GM19452 (cell line): Measurements from ENCODE around the gene PCBP4.
A peak's percentile ranks its signal among the peaks of the same experiment; 100 is the strongest.

Source experiments
- ATAC-seq: cut with Tn5 transposase; IDR thresholded peaks from one replicate; pipeline ENCODE4 v1.9.1; 2021; ENCODE audit not compliant: unreplicated experiment

Gene PCBP4

DNA sequence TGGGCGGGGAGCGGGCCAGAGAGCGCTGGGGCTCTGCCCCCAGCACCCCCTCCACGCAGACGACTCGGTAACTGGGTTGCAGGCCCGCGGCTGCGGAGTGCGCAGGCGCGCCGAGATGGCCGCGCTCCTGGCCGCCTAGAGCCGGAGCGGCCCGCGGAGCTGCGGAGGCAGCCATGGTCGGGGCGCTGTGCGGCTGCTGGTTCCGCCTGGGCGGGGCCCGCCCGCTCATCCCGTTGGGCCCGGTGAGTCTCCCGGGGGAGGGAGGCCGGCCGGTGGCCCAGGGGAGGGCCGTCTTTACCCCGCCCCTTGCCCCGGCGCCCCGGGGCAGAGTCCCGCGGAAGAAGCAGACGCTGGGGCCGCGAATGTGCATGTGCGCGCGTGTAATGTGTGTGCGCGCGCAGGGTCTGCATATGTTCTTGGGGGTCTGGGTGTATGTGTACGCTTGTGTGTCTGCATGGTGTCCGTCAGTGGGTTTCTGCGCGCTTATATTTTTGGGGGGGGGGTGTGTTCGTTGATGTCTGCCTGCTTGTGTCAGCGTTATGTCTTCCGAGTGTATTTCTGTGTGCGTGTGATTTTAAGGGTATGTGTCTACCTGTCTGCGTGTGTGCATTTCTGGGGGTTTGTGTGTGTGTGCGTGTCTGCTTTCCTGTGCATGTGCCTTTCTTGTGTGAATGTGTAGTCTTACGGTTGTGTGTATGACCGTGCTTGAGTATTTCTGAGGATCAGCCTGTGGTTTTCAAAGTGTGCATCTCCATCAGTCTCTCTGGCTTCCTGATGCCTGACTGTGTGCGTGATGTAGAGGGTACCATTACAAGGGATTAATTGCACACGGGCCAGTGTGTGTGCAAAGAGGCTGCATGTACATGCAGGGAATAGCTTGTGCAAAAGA lies 8.0 kb upstream of the PCBP4 start, which contains the start of gene ABHD14A:
Gene ABHD14A (plus strand): TSS at position 102 of the 889 bp plus-strand sequence. CDS start 72 bp downstream, at position 174.
- ATAC-seq, result peak; percentile 64

DNA sequence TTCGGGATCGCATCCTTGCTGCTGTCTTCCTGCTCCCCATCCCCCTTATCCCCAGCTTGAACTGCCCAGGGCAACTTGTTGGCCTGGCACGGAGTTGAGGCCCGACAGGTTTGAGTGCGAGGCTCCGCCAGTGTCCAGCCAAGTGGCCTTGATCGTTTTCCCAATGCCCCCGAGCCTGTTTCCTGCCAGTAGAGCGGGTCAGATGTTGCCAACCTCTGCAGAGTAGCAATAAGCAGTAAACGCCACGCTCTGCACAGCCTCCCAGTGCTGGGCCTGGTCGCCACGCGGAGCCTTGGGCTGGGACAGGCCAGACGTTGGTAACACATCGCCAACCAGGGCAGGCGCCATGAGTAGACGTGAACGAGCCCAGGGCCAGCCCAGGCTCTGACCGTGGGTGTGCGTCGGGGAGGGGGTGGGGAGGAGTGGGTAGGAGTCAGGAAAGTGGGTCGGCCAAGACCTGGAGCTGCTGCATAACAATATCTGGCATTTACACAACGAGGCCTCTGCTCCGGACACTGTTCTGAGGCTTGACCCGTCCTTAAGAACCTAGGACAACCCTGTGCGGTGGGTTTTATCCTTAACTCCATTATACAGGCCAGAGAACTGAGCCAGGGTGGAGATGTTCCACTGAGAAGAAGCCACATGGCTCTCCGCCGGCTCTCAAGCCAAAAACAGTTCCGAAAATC lies 7.2 kb upstream of the PCBP4 start:
- ATAC-seq, result no peak

DNA sequence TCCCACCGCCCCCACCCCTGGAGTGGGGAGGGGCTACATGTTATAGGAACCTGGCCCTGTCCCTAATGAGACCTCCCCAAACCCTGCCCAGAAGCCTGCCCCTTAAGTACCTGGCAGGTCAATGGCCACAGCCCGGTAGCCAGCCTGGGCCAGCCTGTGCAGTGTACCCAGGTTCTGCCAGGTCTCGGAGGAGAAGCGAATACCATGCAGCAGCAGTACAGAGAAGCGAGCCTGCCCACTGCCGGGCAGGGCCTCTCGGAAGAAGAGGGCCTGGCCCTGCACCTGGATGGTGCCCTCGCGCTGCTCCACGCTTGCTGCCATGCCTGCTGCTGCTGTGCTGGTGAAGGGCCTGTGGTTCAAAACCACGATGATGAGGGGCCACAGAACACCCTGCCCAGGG lies 4.1 kb upstream of the PCBP4 start:
- ATAC-seq, result no peak

DNA sequence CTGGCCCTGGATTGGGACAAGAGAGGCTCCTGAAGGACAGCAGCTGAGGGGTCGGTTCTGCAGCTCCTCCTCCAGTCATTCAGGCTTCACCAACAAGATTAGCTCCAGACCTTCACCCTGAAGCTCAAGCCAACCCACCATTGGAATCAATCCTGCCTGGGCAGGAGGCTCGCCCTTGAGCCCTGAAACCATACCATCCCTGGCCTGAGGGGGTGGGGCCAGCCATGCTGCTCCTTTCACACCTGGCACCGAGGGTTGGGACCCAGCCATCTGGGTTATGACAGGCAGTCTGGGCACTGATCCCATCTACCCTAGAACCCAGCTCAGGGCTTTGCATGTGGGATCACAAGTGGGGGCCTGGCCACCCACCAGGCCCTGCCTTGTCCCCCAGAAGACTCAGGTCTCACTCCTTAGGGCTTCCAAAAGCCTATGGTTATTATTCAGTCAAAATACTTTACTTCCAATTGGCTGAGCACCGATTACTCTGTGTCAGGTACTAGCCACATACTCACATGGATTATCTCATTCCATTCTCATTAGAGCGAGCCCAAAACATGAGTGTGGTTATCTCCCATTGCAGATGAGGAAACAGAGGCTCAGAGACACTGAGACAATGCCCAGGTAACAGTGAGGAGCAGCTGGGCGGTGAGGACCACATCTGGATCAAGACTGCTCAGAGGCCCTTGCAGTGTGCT lies 3.5 kb upstream of the PCBP4 start:
- no peak for ATAC-seq

DNA sequence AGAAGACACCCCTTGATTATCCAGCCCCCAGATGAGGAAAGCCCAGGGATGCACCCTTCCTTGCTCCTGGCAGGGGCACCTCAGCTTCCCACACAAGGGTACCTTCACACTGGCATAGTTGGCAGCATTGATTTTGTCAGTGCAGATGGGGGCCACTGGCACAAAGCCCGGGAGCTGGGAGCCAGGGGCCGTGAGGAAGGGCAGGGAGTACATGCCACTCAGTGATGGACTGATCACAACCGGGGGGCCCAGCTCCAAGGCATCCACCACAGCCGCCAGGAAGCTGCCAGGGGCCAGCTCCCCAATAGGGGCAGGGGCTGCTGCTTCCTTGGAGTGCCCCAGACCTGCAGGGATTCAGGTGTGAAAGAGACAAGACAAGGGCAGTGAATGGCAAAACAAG lies 2.6 kb upstream of the PCBP4 start:
- ATAC-seq, result no peak

DNA sequence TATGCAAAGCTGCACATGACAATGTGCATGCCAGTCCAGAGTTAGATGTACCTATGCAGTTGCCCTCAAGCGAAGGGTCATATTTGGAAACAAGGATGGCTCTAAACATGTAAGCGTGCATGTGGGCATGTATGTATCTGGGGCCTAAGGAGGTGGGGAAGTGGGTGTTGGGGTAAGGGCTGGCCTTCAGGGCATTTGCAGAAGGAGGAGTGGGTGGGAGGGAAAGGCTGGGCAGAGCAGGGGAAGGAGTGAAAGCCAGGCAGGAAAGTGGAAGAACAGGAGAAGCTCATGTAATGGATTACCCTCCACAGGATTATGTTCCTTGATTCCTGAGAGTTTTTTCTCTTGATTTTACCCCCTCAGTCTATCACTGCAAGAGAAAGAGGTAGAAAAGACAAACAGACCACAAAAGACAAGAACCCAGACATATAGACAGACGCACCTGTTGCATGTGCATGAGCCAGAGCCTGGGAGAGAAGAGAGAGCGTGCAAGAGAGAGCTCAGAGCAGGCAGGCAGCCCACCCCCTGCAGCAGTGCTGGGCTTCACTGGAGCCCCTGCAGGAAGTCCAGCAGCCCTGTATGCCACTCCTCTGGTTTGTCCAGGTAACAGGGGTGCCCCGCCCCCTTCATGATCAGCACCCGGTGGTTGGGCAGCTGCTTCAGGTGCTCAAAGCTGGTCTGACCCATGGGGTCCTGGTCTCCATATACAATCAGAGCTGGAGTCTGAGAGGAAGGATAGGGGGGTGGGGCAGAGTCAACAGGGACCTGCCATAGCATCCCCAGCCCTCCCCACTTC lies 1.8 kb upstream of the PCBP4 start:
- no peak for ATAC-seq

DNA sequence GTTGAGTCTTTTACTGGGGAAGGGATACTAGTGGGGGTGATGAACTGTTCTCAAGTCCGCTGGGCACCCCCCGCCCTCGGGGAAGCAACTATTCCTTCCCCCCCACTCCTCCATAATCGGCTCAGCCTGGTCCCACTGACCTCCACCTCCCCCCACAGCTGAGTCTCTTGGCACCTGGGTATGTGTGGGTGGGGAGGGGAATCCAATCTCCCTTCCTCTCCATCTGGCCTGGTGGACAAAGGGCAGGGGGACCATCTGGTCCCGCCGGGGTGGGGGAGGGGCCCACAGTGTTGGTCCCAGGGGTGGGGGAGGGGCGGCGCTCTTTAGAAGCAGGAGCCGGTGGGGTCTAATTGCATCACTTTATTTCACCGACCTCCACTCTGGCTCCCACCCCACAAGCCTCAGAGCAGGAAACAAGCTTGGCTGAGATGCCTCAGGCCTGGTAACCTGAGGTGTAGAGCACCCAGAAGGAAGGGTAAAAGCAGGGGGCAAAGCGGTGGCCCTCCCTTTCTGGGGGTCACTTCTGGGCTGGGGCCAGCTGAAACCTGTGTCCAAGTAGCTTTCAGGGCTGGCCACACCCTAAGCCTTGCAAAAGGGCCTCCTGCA lies 1.0 kb upstream of the PCBP4 start:
- ATAC-seq, result no peak

DNA sequence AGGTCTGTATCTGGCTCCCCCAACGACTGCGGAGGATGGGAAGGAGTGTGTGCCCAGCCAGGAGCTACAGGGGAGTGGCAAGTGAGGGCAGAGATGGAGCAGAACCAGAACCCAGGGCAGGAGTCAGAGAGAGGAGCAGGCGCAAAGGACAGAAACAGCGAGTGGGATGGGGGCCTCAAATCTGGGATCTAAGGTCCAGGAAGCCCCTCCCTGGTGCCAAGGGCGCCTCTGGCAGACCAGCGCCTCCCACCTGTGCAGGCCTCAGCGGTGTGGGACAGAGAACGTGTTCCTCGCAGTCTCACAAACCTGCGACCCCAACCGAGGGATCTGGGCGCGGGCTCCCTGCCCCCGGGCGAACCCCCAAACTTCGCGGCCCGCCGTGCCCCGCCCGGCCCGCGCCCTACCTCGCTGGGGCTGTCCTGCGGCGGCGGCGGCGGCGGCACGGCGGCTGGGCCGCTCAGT lies 301 bp downstream of the PCBP4 start:
- ATAC-seq, result no peak

DNA sequence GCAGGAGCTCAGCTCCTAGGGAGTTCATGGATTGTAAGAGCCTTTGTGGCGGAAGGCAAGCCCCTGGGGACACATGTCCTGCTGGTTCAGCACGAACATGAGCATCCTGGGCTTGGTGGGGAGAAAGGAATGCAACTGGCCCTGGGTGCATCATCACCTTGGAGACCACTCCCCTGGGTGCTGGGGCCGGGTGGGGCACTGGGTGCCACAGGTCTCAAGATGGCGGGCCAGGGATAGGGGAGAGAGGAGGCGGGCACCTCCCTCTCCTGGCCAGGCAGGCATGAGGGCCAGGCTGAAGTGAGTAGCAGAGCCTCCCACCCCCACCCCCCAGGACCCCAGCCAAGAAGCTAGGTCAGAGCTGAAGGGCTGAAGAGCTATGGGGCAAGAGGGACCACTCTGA lies 768 bp downstream of the PCBP4 start:
- no peak for ATAC-seq

DNA sequence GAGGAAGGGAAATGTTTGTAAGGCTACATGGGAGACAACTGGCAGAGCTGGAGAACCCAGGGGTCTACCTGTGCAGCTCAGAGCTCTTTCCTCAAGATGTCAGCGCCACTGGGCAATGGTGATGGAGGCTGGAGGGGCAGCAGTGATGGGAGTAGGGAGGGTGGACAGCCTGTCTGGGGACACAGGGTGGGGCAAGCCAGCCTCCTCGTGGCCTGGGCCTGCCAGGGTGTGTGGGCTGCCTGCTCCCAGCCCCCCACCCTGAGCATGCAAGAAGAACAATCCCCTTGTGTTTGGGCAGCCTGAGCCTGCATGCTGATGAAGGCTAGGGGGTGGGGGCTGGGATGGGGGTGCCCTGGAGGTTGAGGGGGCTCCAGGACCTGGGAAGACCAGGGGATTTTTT lies 1.2 kb downstream of the PCBP4 start:
- ATAC-seq, result no peak

DNA sequence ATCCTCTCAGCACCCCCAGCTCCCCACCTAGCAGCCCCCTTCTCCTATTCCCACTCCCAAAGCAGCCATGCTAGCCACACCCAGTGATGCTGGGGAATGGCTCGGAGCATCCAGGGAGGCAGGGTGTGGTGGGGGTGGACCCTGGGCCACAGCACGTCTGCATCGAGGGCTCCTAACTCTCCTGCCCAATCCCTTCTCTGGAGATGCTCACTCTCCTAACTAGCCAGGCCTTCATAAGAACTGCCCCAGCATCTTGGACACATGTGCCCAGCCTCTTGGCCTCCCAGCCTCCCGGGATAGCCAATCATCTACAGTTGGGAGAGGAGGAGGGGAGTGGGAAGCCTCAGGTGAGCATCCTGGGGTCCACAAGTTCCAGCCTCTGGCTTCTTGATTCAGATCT lies 2.7 kb downstream of the PCBP4 start:
- ATAC-seq, result no peak

DNA sequence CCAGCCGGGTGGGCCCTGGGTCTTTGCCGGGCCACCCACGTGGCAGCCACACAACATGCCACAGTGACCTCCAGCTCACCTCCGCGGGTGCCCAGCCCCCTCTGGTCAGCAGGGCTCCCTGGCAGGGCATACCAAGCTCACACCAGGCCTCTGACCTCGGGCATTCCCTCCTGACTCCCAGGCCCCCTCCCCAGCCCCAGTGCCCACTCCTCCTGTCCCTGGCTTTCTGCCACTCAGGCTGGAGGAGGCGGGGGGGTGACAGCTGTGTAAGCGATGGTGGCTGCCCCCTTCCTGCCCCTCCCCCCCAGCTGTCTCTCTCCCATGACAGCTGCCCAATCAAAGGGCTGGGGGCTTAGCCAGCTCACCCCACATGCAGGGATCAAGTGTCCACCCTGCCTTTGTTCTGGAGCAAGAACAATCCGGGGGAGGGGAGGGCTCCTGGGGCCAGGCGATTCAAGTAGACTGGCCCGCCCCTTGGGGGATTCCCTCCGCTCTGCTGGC lies 3.3 kb downstream of the PCBP4 start:
- no peak for ATAC-seq

DNA sequence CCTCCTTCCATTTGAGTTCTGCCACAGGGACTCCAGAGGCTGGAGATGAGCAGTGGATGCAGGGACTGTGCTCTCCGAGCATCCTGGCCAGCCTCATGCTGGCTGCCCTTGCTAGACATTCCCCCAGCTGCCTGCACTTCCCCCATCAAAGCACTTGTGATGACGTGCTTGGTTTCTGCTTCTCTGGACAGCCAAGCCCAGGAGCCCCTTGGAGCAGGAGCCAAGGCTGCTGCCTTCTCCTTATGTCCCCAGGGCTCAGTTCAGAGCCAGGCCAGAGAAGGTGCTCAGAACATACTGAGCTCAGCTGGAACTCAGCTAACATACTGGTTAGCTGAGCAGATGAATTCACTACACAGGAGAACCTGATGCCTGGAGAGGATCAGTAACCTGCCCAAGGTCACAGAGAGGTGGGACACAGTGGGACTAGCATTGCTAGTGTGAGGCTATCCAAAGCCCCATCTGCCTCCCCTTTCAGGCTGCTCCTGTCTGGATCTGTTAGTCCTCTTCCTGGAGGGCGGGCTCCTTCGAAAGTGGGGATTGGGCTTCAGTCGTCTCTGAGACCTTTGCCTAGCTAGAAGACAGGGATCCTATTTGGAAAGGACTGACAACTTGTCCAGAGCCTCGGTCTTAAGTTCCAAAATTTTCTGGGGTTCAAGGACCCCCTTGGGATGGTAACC lies 4.3 kb downstream of the PCBP4 start:
- no peak for ATAC-seq

DNA sequence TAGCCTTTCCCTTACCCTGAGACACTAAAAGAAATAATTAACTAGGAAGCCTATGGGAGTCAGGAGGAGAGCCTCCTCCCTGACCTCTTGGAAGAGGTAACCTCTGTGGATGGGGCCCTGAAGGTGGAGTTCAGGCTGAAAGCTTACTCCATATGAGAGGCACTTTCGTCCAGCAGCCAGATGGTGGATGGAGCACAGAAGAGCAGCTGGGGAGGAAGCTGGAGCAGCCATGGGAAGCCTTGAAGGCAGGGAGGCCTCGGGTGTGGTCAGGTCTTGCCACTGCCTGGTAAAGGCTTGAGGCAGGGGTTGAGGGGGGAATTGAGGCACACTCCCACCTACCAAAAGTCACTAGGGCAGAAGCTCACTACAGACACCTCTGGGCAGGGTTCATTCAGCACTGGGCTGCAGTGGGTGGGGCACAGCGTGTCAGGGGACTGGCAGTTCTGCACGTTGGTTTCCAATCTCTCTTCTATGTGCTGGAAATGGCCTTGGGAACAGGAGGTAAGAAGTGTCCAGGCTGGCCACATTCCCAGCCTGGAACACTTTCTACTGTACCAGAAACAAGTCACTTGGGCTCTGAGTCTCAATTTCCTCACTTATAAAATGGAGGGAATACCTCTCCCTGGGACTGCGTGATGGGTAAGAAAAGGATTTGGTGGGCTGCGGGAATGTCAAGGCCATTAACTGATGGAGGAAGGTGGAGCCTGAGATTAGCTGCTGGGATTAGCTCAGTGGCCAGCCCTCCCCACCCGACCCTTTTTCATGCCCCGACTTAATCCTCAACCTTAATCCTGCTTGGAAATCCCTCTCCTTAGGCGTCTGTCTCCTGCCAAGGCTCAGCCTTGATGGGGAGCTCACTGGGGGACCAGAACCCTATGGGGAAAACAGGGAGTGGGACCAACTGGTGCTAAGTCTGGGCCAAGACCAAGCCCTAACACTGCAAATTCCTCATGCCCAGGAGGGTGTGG lies 5.4 kb downstream of the PCBP4 start:
- ATAC-seq, result no peak

DNA sequence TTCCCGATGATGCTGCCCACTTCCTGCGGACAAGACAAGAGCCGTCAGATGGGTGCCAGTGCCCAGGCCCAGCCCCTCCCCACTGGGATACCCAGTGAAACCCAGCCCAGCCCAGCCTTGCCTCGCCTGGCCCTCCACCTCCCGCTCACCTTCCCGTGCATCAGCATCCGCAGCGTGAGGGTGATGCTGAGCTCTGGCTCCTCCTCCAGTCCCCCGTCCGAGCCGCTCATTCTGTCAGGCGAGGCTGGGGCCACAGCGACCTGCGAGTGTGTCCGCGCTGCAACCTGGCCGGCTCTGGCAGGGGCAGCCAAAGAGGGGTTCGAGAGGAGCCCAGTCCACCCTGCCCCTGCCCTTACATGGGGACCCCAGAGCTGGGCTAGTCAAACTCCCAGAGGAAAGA lies 6.2 kb downstream of the PCBP4 start:
- no peak for ATAC-seq

DNA sequence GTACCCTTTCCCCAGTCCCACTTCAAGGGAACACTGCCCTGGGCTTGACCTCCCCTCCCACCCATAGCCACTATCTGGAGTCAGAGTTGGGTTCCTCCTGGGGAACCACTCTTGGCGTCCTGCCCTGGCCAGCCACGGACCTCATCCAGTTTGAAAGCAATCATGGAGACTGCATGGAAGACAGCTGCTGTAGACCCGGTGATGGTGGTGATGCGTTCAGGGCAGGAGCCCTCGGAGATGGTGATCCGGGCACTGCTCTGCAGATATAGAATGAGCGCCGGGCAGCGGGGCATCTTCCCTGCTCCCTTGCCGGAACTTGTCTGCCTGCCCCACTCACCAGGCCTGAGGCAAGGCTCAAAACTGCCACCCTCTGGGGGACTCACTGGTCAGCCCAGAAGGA lies 6.9 kb downstream of the PCBP4 start:
- ATAC-seq, result no peak

DNA sequence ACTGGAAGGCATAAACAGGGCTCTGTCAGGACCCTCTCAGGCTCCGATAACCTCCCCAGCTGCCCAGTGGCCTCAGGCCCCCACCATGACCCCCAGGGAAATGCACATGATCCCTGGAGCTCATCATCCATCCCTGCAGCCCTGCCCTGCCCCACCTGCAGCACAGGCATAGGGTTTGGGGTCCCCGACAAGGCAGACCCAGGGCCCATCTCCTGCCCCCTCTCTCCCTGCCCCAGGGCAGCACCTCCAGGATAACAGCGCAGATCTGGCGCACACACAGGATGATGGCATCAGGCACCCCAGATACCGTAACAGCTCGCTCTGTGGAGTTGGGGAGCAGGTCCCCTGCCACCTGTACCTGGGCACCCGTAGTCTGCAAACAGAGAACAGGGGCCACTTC lies 7.6 kb downstream of the PCBP4 start:
- ATAC-seq, result no peak
